H1 (cell line): ENCODE results near the gene ZWILCH. TPM values are rescaled to one million over a fixed set of nuclear protein-coding genes. Genes with fewer than 3 reads are reported as not detected.

ENCODE experiments used
- KDM4A ChIP-seq: IDR thresholded peaks from one replicate; pipeline ENCODE4 v1.7.1; 2012; ENCODE audit warnings: low read depth, mild to moderate bottlenecking, moderate library complexity, low read length, inconsistent platforms; ENCODE audit not compliant: severe bottlenecking
- KDM5A ChIP-seq: fragments of 200-600 bp; IDR thresholded peaks from 2 replicates; pipeline ENCODE4 v1.7.1; 2012; ENCODE audit warnings: mild to moderate bottlenecking, low read length, inconsistent platforms, mixed read lengths
- MAFK ChIP-seq: IDR thresholded peaks from 2 replicates; pipeline ENCODE4 v1.6.1; 2012; ENCODE audit warnings: low read depth, mild to moderate bottlenecking, improper control_type of control experiment, low read length
- polyA plus RNA-seq, 7 experiments: library from polyadenylated mRNA; depleted of rRNA in 3 of 7; stranded (reverse) in 5 of 7; unstranded in 2 of 7; fragments of >200 nt in 5 of 7; fragments of 200-250 nt in 2 of 7; gene quantifications; 1 replicate in 5 of 7; 2 replicates in 1 of 7; 4 replicates in 1 of 7; pipeline versions ENCODE4 v1.2.1 to v1.2.3, GENCODE V29; 2011 to 2013; ENCODE audit warnings: missing spikeins in 2 of 7, mixed read lengths in 2 of 7
- total RNA-seq: library from RNA; stranded (reverse); fragmentation: NEBNext Ultra II Directional; extraction: Animal tissue kit (Norgen Biotek cat#: 25700); gene quantifications from 2 replicates; pipeline ENCODE4 v1.2.1, GENCODE V29; 2021
- TF ChIP-seq, protein P1 (sequence below): IDR thresholded peaks from 2 replicates; pipeline ENCODE4 v1.6.1; 2012; ENCODE audit warnings: inconsistent platforms

Gene ZWILCH
- total and polyA plus RNA-seq, 2 of the 8 experiments (the other 6 are each of a cell fraction or from before 2014, with no cell fraction given): 18.1 to 61.5 TPM

DNA sequence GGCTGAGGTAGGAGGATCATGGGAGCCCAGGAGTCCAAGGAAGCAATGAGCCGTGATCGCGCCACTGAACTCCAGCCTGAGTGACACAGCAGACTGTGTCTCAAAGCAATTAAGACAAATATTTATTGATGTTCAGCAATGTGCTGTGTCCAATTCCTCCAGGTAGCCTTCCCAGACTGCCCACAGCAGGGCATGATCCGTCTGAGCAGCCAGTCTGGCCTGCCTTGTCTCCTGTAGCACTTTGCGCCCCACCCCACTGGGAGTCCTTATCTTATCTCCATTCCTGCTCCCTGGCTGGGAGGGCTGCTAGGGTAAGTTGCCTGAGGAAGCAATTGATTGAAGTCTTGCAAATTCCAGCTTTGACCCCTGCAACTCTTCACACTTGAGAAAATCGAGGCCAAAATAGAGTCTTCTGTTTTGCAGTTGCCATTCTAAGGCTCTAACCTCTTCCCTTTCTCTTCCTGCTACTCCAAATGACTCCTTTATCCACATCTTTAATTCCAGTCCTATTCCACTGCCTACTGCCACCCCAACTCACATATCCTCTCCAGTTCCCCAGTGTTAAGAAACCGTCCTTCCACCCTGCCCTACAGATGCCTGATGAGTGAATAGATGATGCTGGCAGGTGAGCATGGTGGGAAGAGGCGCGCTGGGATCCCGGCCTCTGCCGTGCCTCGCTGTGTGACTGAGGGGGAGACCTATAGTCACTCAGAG, 87.5 kb downstream of the ZWILCH start (continued):
- TF ChIP-seq KDM5A: no peak
- no peak for TF ChIP-seq KDM4A
- TF ChIP-seq, protein P1, sequence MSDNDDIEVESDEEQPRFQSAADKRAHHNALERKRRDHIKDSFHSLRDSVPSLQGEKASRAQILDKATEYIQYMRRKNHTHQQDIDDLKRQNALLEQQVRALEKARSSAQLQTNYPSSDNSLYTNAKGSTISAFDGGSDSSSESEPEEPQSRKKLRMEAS: no peak
- TF ChIP-seq MAFK: no peak
